Measurements from ENCODE around the gene TMEM178B.

DNA sequence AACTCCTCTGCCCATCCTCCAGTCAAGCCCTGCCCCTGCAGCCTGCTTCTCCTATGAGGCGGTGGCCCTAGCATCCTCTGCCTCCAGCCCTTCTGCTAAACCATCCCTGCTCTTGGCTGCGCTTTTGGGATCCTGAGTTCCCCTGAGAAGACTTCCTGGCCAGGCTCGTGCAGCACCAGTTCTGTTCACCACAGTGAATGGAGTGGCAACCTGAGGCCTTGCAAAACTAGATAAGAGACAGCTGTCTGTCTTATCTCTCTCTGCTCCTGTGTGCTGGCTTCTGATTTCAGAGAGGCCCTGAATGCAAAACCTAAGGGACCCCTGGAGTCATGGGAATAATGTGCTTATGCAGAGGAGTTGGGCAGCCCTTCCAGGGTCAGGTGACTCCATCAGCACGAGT lies 119.2 kb downstream of the TMEM178B start:
- TF ChIP-seq POLR2A (IDR thresholded peaks at IDR 0.05; ENCODE audit: low read length) (no peak), GATA1 (IDR thresholded peaks at IDR 0.05; ENCODE audit: low read depth, low read length) (no peak)
